HL-60 (cell line): ENCODE data around the gene SVIL.
"Not testable (repeated sequence)": the region's sequence is repeated elsewhere in the genome, so short reads cannot be mapped to it uniquely, and the experiment has no call there.

ENCODE experiments used
- DNase-seq, 2 experiments: peaks; one replicate each; pipeline ENCODE4 v3.0.0-alpha.2; 2010 to 2020; ENCODE audit warnings: low read depth in 1 of 2, low spot score in 1 of 2
- H3K27ac ChIP-seq: fragments of 250-450 bp; sonication (Bioruptor Pico); replicated peaks from 2 replicates; pipeline ENCODE4 v1.5.1; 2020; ENCODE audit warnings: mild to moderate bottlenecking, moderate library complexity
- H3K27me3 ChIP-seq: fragments of 250-450 bp; sonication (Bioruptor Pico); 2 replicates; pipeline ENCODE4 v1.5.1; 2021; ENCODE audit warnings: mild to moderate bottlenecking, moderate library complexity; ENCODE audit not compliant: insufficient read depth, poor library complexity, severe bottlenecking
- H3K4me3 ChIP-seq: replicated peaks from 2 replicates; pipeline ENCODE4 v1.5.1; 2011; ENCODE audit warnings: mild to moderate bottlenecking, control low read depth, low read length; ENCODE audit not compliant: insufficient read depth
- GABPA ChIP-seq: IDR thresholded peaks from 2 replicates; pipeline ENCODE4 v1.6.1; 2012; ENCODE audit warnings: low read depth
- POLR2AphosphoS5 ChIP-seq: IDR thresholded peaks from 2 replicates; pipeline ENCODE4 v1.6.1; 2012; ENCODE audit warnings: low read depth
- REST ChIP-seq: IDR thresholded peaks from 2 replicates; pipeline ENCODE4 v1.6.1; 2012; ENCODE audit warnings: low read depth; ENCODE audit not compliant: insufficient replicate concordance
- SPI1 ChIP-seq: IDR thresholded peaks from 2 replicates; pipeline ENCODE4 v1.6.1; 2012; ENCODE audit warnings: low read depth, mild to moderate bottlenecking, borderline replicate concordance
- TF ChIP-seq, protein P1 (sequence below): IDR thresholded peaks from one replicate; pipeline ENCODE4 v1.5.1; 2011; ENCODE audit warnings: low read length, control low read depth, inconsistent platforms; ENCODE audit not compliant: insufficient read depth

The SVIL gene

DNA sequence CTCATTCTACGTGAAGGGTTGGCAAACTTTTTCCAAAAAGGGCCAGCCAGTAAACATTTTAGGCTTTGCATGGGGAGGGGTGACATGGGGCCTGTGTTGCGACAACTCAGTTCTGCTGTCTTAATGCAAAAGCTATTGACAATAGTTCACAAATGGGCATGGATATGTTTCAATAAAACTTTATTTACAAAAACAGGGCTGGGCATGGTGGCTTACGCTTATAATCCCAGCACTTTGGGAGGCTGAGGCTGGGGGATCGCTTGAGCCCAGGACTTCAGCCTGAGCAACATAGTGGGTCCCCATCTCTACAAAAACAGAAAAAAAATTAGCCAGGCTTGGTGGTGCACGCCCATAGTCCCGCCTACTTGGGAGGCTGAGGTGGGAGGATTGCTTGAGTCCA lies 141.1 kb downstream of the SVIL start:
- no peak for DNase-seq
- no peaks in the 10 kb centered on the region for H3K27me3 ChIP-seq
- no peak overlapping the region for H3K4me3 ChIP-seq
- TF ChIP-seq SPI1: no peak
- TF ChIP-seq, protein P1, sequence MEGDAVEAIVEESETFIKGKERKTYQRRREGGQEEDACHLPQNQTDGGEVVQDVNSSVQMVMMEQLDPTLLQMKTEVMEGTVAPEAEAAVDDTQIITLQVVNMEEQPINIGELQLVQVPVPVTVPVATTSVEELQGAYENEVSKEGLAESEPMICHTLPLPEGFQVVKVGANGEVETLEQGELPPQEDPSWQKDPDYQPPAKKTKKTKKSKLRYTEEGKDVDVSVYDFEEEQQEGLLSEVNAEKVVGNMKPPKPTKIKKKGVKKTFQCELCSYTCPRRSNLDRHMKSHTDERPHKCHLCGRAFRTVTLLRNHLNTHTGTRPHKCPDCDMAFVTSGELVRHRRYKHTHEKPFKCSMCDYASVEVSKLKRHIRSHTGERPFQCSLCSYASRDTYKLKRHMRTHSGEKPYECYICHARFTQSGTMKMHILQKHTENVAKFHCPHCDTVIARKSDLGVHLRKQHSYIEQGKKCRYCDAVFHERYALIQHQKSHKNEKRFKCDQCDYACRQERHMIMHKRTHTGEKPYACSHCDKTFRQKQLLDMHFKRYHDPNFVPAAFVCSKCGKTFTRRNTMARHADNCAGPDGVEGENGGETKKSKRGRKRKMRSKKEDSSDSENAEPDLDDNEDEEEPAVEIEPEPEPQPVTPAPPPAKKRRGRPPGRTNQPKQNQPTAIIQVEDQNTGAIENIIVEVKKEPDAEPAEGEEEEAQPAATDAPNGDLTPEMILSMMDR: no peak
- TF ChIP-seq GABPA: no peak
- TF ChIP-seq REST: no peak
- H3K27ac ChIP-seq: no peak overlapping the region

DNA sequence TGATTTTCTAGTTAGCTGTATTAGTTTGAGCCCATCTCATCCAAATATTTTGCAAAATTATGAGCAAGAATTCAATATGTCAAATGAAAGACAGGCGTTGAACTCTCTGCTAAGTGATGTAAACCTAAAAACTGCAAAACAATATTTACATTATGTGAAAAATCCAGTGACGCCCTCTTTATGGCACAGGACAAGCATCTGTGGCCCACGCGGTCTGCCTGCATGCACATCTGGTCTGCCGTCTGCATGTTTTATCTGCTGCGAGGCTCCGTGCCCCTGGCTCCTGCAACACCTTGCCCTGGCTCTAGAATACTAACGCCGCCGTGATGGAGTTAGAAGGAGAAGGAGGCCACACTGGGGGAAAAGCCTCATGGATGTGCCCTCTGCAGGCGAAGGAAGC lies 142.0 kb downstream of the SVIL start:
- no peak overlapping the region for H3K27ac ChIP-seq
- no peak for DNase-seq
- no peak overlapping the region for H3K4me3 ChIP-seq
- no peak for TF ChIP-seq SPI1
- TF ChIP-seq, protein P1: no peak
- H3K27me3 ChIP-seq: no peaks in the 10 kb centered on the region

- TF ChIP-seq SPI1 (no peak), GABPA (no peak), REST (no peak), POLR2AphosphoS5 (no peak)
- TF ChIP-seq, protein P1: no peak
- no peak for DNase-seq
- no peak overlapping the region for H3K4me3 ChIP-seq
- no peak overlapping the region for H3K27ac ChIP-seq
- no peaks in the 10 kb centered on the region for H3K27me3 ChIP-seq
These were observed 142.9 kb downstream of the SVIL start for GRCh38 chr10:29491918-29492317.

GRCh38 chr10:29490781-29491280 lies 143.9 kb downstream of the SVIL start:
- not testable (repeated sequence) for H3K27me3 ChIP-seq, H3K4me3 ChIP-seq, DNase-seq, H3K27ac ChIP-seq

DNA sequence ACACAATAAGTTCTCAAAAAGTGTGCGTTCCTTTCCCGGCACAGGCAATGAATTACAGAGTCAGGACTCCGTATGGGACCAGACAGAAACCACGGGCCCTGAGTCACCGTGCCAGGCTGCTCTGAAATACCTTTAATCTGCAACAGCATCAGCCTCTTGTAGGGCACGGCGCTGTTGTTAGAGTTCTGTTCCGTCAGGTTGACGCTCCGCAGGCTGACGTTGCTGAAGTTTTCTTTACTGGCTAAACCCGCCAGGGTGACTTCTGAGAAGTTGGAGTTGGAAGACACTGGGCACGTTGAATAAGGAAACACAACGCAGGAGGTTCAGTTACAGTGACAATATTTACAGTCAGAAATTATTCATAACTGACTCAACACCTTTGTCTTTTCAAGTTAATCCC lies 146.3 kb downstream of the SVIL start:
- not testable (repeated sequence) for H3K27ac ChIP-seq, DNase-seq, H3K4me3 ChIP-seq, H3K27me3 ChIP-seq

- H3K4me3 ChIP-seq, H3K27me3 ChIP-seq, H3K27ac ChIP-seq, DNase-seq: not testable (repeated sequence)
These were observed 146.9 kb downstream of the SVIL start for GRCh38 chr10:29487884-29488266.

DNA sequence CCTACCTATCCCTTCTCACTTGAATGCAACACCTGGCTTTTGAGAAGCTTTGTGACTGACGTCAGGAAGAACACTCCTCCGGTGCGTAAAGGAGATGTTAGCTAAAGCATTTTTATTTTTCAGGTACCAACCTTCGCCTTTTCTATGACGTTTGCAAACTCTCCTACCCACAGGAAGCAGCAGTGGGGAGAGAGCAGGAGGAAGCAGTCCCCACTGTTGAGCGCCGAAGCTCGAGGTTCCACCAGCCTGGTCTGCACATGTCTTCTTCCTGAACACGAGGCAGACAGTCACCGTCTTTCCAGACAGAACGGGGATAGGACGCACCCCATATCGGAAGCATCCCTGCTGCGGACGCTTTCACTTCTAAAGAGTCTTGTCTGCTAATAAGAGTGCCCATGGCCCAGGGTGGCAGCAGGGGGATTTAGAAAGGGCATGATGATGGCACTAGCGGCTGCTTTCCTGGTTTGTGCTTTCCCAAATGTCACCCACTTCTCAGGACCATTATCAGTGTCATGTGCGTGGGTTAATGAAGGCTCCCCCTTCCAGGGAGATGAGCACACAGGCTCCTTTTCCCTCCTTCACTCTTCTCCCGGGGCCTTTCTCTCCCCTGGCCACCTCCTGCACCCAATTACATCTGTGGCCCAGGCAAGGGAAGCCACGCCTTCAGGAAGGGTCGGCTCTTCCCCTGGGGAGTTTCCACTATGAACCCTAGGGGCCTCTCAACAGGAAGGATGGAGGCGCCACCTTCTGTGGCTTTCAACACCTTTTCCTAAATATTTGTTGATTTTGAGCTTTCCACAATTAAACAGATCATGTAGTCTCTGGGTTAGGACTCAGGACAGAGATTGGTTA lies 147.5 kb downstream of the SVIL start:
- H3K27me3 ChIP-seq, H3K4me3 ChIP-seq, H3K27ac ChIP-seq, DNase-seq: not testable (repeated sequence)
